AG09309 (cell line): Measurements from ENCODE around the gene PARD3B.

Experiments
- DNase-seq: peaks from one replicate; pipeline ENCODE4 v3.0.0-alpha.2; 2010; ENCODE audit warnings: low read depth
- H3K4me3 ChIP-seq: 2 replicates; pipeline ENCODE4 v1.5.1; 2011; ENCODE audit warnings: mild to moderate bottlenecking, low read depth, low read length, moderate library complexity; ENCODE audit not compliant: control insufficient read depth
- CTCF ChIP-seq: IDR thresholded peaks from 2 replicates; pipeline ENCODE4 v1.5.1; 2011; ENCODE audit warnings: mild to moderate bottlenecking, low read depth, low read length, inconsistent platforms; ENCODE audit not compliant: insufficient read depth, control insufficient read depth; ENCODE audit errors: missing control alignments

The PARD3B gene

GRCh38 chr2:205232086-205232485 lies 686.8 kb downstream of the PARD3B start:
- no peak overlapping the region for H3K4me3 ChIP-seq
- no peak for DNase-seq
- no peak for TF ChIP-seq CTCF

GRCh38 chr2:205235434-205235833 lies 690.2 kb downstream of the PARD3B start:
- no peak for DNase-seq
- TF ChIP-seq CTCF = no peak
- H3K4me3 ChIP-seq = no peak overlapping the region

GRCh38 chr2:205237524-205237923 lies 692.2 kb downstream of the PARD3B start:
- no peak for TF ChIP-seq CTCF
- no peak for DNase-seq
- no peak overlapping the region for H3K4me3 ChIP-seq

- H3K4me3 ChIP-seq = no peak overlapping the region
- no peak for DNase-seq
- no peak for TF ChIP-seq CTCF
Measured at GRCh38 chr2:205245001-205245400, 699.7 kb downstream of the PARD3B start.

- peak; percentile 59 for DNase-seq
- no peak for TF ChIP-seq CTCF
- no peak overlapping the region for H3K4me3 ChIP-seq
Measured at GRCh38 chr2:205245652-205246051, 700.4 kb downstream of the PARD3B start.

GRCh38 chr2:205259121-205259520 lies 713.8 kb downstream of the PARD3B start:
- H3K4me3 ChIP-seq = no peak overlapping the region
- no peak for DNase-seq
- TF ChIP-seq CTCF = no peak

GRCh38 chr2:205261516-205262020 lies 716.3 kb downstream of the PARD3B start:
- DNase-seq = peak; percentile 80
- H3K4me3 ChIP-seq = no peak overlapping the region
- no peak for TF ChIP-seq CTCF
